Astrocyte (in vitro differentiated cells and primary cell): ENCODE results near the gene PRKAG2.

Source experiments
- CTCF ChIP-seq: IDR thresholded peaks from 2 replicates; pipeline ENCODE4 v1.5.1; 2011; ENCODE audit warnings: low read depth, mild to moderate bottlenecking, inconsistent platforms, low read length, moderate library complexity; ENCODE audit not compliant: insufficient read depth
- EZH2 ChIP-seq: IDR thresholded peaks from 2 replicates; pipeline ENCODE4 v1.6.1; 2012; ENCODE audit warnings: mild to moderate bottlenecking, low read length, inconsistent platforms; ENCODE audit not compliant: insufficient read depth

DNA sequence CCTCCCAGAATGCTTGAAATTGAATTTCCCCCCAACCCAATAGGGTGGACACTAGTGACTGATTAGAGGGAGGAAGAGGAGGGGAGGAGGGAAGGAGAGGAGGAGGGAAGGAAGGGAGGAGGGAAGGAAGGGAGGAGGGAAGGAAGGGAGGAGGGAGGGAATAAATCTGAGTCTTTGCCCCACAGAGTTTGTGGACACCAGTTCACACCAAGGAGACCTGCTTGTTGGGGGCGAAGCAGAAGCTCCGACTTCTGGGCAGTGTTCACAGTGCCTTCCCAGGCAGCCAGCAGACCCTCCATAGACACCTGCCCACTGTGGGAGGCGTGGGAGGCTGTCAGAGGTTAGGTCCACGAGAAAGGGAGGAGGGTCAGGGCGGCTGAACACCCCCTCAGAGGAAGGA lies 44.8 kb downstream of the PRKAG2 start:
- TF ChIP-seq CTCF (no peak), EZH2 (no peak)
